Kidney capillary endothelial cell (primary cell): ENCODE measurements around the gene SLC6A12.

Source experiments
- DNase-seq: peaks from one replicate; pipeline ENCODE4 v3.0.0-alpha.2; 2018; ENCODE audit warnings: low spot score

The SLC6A12 gene

GRCh38 chr12:177980-178828 lies 35.8 kb downstream of the SLC6A12 start:
- no peak for DNase-seq

DNA sequence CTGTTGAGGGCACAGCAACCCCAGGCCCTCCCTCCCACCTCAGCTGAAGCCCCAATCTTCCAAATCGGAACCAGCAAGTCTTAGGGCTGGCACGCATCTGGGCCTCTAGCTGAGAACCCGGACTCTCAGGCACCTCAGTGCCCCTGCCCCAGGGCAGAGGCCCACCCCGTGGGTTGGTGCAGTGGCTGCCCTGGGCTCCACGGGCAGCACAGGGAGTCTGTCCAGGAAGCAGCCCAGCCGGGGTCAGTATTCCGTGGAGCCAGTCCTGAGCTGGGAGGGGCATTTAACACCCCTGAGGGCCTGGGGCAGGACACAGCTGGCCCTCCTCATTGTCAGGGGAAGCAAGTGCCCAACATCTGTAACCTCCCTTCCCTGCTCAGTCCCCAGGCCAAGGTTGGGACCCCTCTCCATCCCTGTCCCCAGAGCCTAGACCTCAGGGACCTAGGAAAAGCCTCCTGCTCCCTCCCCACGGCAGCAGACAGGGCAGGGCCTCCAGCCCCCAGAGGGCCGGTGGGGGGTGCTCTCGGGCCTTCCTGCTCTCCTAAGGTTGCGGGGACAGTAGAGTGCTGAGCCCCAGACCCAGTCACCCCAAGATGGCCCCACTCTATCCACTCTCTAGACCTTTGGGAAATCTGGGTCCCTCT lies 36.5 kb downstream of the SLC6A12 start:
- DNase-seq, result no peak

- no peak for DNase-seq
These were observed 37.4 kb downstream of the SLC6A12 start for GRCh38 chr12:176321-177181.

DNA sequence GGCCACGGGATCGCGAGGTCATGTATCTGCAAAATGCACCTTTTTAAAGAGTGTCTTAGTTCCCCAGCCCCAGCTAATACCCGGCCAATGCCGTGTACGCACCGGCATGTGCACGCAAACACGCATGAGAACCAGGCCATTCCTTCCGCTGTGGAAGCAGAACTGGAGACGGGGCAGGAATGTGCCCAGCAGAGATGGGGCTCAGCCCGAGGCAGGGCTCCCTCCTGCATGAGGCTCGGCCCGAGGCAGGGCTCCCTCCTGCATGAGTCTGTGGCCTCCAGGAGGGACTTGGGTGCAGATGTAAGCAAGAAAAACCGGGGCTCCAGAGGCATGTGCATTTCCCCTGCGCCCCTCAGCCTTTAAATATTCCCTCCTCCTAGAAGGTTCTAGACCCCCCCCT lies 38.2 kb downstream of the SLC6A12 start:
- DNase-seq, result no peak

GRCh38 chr12:175250-175649 lies 38.7 kb downstream of the SLC6A12 start:
- DNase-seq, result no peak

DNA sequence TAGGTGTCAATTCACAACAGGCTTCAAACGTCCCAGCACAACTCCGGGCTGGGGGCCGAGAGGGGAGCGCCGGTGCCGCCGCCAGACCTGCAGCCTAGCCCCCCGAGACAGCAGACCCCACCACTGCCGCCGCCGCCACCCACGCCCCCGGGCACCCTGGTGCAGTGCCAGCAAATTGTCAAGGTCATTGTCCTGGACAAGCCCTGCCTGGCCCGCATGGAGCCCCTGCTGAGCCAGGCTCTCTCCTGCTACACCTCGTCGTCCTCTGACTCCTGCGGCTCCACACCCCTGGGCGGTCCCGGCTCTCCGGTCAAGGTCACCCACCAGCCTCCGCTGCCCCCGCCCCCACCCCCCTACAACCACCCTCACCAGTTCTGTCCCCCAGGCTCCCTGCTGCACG lies 39.4 kb downstream of the SLC6A12 start:
- no peak for DNase-seq

DNA sequence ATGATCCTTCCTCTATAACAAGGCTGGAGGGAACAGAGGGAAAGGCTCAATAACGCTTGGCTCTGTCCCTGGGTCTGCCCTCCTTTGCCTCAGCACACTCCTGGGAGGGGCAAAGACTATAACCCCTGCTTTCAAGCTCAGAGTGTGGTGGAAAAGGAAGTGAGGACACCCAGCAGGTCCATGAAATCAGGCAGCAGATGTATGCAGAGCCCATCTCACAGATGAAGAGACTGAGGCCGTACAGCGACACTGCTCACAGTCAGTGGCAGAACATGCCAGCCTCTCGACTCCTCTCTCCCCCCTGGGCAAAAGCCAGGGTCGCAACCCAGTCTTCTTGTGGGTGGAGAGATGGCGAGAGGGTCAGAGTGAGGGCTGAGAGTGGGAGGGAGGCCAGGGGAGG lies 39.8 kb downstream of the SLC6A12 start:
- no peak for DNase-seq

GRCh38 chr12:172732-173161 lies 41.2 kb downstream of the SLC6A12 start:
- no peak for DNase-seq

GRCh38 chr12:171743-172676 lies 41.9 kb downstream of the SLC6A12 start:
- DNase-seq, result no peak

DNA sequence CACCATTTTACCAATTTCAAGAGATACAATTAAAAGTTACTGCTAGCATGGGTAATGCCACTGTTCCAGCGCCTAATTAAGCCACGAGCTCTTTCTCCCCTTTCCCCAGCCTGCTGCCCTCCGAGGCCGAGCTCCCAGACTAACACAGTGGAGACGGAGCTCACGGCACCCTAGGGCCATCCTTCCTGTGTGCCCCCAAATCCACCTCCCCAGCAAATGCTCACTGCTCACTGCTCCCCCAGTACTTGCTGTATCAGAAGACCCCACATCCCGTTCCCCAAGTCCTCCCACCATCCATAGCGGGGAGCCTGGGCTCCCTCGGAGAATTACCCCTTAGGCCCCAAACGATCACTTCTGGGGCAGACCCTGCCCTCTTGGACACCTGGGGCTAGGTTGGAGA lies 42.7 kb downstream of the SLC6A12 start:
- DNase-seq, result no peak

DNA sequence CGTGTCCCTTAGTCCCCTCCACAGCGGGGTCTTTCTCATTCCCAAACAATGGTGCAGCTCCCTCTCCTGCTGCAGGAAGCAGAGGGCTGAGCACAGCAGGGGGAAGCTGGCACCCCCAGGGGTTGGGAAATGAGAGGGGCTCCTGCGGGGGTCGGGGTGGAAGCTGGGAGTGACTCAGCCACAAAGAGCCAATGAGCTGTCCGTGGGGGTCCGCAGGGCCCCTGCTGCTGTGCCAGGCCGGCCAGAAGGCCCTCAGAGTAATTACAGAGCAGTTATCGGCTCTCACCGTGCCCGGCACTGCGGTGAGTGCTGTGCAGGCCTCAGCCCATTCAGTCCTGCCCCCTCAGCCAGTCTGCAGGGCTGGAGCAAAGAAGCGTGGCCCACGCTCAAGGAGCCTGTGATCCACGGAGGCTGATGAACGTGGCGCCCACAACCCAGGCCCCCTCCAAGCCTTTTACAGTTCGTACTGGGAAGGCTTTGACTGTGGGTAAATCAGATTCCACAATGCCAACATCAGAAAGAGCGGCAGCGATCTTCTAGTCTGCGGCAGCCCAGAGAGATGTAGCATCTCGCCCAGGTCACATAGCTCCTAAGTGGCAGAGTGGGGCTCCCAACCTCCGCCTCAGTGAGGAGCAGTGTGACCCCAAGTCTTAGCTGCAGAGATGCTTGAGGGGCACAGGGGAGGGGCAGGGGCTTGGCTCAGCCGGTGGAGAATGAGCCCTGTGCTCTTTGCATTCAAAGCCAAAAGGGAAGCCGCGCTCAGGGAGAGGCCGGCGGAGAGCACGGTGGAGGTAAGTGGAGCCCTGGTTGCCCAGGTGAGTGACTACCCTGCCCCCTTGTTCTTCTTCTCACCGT lies 43.4 kb downstream of the SLC6A12 start:
- DNase-seq, result no peak

DNA sequence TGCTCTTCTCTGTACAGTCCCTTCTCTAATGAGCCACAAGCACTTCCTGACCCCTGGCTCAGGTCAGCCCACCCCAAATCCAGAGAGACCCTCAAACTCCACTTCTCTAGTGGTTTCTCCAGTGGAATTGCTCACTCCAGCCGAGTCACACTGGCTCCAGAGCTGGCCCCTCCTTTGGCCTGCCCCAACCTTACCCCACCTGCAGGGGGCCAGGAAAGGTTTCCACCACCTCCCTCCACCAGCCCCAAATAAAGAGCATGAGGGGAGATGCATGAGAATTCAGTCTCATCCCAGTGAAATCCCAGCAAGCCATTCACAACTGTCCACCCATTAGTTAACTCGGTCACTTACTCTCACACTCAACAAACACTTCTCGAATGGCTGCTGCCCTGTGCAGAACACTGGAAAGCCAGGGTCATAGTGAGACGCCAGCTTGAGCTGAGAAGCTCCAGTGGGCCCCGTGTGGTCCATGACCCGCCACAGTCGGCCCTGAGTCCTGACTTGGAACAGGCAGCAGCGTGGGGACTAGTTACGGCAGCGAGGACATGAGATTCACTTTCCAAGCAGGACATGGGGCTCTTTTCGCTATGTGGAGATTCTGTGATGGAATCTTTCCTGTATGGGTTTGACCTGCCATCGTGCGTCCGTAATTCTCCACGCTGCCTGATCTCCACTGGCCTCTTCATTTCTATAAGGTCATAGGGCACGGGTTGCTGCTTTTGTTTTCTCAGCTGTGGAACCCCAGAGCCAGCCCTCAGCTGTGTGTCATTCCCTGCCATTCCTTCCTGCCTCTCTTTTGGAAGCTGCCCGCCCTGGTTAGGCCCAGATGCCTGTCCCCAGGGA lies 44.2 kb downstream of the SLC6A12 start:
- DNase-seq, result no peak

GRCh38 chr12:168763-169525 lies 45.0 kb downstream of the SLC6A12 start:
- no peak for DNase-seq

- no peak for DNase-seq
These were observed 45.9 kb downstream of the SLC6A12 start for GRCh38 chr12:167959-168600.

DNA sequence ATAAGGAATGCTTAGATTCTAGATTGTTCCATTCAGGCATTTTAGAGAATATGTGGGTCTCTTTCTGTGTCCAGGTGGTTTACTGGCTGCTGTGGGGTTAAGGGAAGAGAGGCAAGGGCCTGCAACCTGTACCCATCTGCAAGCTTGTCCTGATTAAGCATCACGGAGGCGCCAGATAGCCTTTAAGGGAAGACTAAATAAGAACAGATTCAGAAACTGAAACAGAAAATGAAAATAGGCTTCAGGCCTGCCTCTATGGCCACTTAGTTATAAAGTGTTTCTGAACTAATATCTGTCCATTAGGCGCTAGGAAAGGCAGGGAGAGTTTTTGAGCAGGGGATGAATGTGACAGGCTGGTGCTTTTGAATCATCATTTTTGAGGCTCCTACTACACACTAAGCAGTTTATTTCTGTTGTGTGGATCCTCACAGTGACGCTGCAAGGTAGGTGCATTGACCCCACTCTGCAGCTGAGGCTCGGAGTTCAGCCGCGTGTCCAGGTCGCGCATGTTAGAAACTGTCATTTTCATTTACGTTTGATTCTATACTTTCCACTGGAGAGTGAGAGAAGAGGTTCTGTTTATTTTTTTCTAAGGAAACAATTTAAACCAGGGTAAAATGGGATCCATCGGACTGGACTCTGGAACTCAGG lies 47.4 kb downstream of the SLC6A12 start:
- no peak for DNase-seq

DNA sequence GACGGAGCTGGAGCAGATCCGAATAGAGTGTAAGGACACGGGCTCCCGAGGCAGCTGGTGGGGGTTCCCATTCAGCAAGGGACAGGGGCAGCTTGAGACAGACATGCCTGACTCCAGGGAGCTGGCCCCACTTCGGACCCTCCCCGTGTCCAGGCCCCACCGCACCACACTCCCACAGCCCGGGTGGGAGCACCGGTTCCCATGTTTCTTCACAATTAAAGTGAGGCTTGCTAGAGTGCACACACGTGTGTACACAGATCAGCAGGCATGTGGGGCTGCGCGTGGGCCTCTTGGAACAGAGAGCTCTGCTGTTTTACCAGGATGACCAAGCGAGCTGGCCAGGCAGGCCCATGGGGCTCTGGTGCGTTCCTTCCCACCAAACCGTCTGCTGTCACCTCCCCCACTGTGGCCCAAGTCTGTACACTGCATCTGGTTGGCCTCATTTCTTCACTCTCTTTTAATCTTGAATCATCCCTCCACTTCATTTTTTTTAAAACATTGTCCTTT lies 48.0 kb downstream of the SLC6A12 start:
- DNase-seq, result no peak

- DNase-seq, result no peak
These were observed 49.8 kb downstream of the SLC6A12 start for GRCh38 chr12:164207-164606.
